GM10266 (cell line): ENCODE data around the gene FAM20C.

Experiments used
- DNase-seq: peaks from one replicate; pipeline ENCODE4 v3.0.0; 2012; ENCODE audit errors: extremely low spot score
- TF ChIP-seq, protein P1 (sequence below): IDR thresholded peaks from 2 replicates; pipeline ENCODE4 v1.5.1; 2012; ENCODE audit warnings: mild to moderate bottlenecking, low read depth; ENCODE audit not compliant: control insufficient read depth, insufficient read depth; ENCODE audit errors: missing control alignments

FAM20C gene

DNA sequence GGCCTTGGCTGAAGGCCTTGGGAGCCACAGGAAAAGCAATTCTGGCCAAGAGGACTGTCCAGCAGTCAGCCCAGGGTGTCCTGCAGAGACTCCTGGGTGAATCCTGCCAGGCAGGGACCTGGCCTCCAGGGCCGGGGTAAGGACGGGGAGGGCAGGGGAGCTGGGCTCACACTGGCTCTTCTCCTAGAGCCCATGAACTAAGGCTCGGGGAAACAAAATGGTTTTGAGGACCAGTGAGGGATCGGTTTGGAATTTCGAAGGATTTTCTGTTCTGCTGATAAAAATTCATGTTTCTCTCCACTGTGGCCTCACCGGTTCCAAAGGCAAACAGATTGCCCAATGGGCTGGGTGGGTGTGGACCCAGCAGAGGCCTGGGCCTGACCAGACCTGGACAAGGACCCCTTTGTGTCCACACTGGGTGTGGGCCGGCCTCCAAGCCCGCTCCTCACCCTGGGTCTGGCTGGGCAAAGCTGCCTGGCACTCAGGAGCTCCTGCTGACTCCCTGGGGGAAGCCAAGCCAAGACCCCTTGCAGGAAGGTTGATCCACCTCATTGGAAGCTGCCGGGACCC, 27.3 kb downstream of the FAM20C start:
- no peak for DNase-seq
- TF ChIP-seq, protein P1, sequence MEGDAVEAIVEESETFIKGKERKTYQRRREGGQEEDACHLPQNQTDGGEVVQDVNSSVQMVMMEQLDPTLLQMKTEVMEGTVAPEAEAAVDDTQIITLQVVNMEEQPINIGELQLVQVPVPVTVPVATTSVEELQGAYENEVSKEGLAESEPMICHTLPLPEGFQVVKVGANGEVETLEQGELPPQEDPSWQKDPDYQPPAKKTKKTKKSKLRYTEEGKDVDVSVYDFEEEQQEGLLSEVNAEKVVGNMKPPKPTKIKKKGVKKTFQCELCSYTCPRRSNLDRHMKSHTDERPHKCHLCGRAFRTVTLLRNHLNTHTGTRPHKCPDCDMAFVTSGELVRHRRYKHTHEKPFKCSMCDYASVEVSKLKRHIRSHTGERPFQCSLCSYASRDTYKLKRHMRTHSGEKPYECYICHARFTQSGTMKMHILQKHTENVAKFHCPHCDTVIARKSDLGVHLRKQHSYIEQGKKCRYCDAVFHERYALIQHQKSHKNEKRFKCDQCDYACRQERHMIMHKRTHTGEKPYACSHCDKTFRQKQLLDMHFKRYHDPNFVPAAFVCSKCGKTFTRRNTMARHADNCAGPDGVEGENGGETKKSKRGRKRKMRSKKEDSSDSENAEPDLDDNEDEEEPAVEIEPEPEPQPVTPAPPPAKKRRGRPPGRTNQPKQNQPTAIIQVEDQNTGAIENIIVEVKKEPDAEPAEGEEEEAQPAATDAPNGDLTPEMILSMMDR = no peak

DNA sequence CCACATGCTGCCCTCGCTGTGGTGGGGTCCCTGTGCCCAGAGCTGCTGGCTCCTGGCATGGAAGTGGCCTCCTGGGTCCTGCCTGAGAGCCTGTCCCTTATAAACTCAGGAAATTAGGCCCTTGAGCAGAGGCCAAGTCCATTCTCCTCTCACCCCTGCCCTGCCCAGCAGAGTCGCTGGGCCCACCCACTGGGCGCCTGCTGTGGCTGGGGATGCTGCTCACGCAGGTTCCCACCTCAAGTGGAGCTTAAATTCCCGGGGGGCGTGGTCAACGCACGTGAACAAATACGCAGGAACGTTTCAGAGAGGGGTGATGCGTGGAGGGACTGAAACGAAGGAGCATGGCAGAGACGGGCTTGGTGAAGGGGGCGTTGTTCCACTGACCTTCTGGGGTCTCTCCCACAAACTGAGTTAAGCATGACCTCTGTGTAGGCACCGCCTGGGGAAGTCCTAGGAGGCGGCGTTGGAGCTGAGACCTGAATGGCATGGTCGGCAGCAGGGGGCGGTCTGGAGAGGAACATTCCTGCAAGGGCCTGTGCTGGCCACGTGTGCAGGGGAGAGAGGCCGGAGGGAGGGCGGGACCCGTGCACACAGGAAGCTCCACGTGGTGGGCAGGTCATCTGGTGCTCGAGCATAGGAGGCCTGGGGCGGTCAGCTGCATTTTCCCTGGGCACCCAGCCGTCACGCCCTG, 27.9 kb downstream of the FAM20C start:
- no peak for DNase-seq

GRCh38 chr7:221978-222715, 29.8 kb downstream of the FAM20C start:
- DNase-seq = no peak
- TF ChIP-seq, protein P1 = no peak

More for the DNA sequence above, 27.9 kb downstream of the FAM20C start:
- TF ChIP-seq, protein P1 = no peak

- no peak for DNase-seq
- TF ChIP-seq, protein P1 = no peak
Measured at GRCh38 chr7:222716-223041, 30.3 kb downstream of the FAM20C start.

DNA sequence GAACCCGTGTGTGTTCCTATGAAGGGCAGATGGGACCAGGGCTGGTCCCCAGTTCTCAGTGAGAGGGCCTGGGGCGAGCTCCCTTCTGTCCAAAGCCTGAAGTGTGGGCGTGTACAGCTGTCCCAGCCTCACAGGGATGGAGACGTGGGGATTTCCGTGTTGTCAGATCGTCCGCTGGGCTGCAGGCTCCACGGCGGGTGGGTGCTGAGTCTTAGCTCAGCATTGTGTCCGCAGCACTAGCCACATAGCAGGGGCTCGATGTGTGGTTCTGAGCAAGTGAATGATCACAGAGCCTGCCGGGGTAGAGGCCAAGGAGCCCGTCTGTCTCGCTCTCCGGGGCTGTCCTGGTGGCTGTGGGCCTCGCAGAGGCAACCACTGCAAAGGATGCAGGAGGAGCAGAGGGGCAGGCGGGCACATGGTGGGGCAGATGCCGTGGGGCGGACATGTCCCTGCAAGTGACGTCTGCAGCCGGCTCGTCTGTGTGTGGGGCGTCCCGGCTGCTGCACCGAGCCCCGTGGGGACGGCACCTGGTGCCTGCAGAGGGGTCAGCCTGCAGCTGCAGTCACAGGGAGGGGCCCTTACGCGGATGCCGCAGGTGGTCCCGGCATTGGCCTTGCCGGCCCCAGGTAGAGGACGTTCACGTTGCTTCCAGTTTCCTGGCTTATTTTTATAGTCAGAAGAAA, 30.9 kb downstream of the FAM20C start:
- no peak for DNase-seq
- TF ChIP-seq, protein P1 = no peak

GRCh38 chr7:223861-224260, 31.5 kb downstream of the FAM20C start:
- TF ChIP-seq, protein P1 = no peak
- no peak for DNase-seq
